ENCODE data around the gene DNAAF1.

- TF ChIP-seq CTCF (conservative IDR thresholded peaks at IDR 0.05; ENCODE audit: low read depth, low read length) (no peak), EZH2 (IDR thresholded peaks at IDR 0.05; ENCODE audit: borderline replicate concordance, low read depth, low read length, poor library complexity, severe bottlenecking) (no peak)
Measured at GRCh38 chr16:84095466-84095865, 49.6 kb upstream of the DNAAF1 start.
